Panc1 (cell line): ENCODE data around the gene BRIX1.

Experiments
- CTCF ChIP-seq: fragments of 450-650 bp; IDR thresholded peaks from 2 replicates; pipeline ENCODE4 v1.5.1; 2017; ENCODE audit warnings: mild to moderate bottlenecking
- POLR2AphosphoS5 ChIP-seq: IDR thresholded peaks from 2 replicates; pipeline ENCODE4 v1.6.1; 2012; ENCODE audit warnings: mild to moderate bottlenecking, low read depth, low read length, moderate library complexity
- REST ChIP-seq, 2 experiments: IDR thresholded peaks; 2 replicates each; pipeline ENCODE4 v1.6.1; 2011 to 2012; ENCODE audit warnings: low read depth in 2 of 2, control low read depth in 1 of 2, low read length in 1 of 2, mild to moderate bottlenecking in 1 of 2, moderate library complexity in 1 of 2; ENCODE audit not compliant: insufficient read depth in 1 of 2
- SIN3A ChIP-seq: IDR thresholded peaks from 2 replicates; pipeline ENCODE4 v1.6.1; 2012; ENCODE audit warnings: low read depth, mild to moderate bottlenecking, low read length, moderate library complexity, borderline replicate concordance; ENCODE audit not compliant: insufficient read depth
- TCF7L2 ChIP-seq: IDR thresholded peaks from 2 replicates; pipeline ENCODE4 v1.6.1; 2011; ENCODE audit warnings: mild to moderate bottlenecking, low read depth, low read length, inconsistent platforms

GRCh38 chr5:34926318-34926888 is 10.9 kb downstream of the BRIX1 start:
- TF ChIP-seq CTCF, result no peak
- TF ChIP-seq SIN3A, result no peak
- no peak for TF ChIP-seq POLR2AphosphoS5
- no peak for TF ChIP-seq TCF7L2
- TF ChIP-seq REST (IDR thresholded peaks at IDR 0.05; ENCODE audit: insufficient read depth in 1 of 2, low read depth in 2 of 2, low read length in 1 of 2), result no peak
